H1 (cell line): ENCODE data around the gene MSI2. TPM values are rescaled to one million over a fixed set of nuclear protein-coding genes. Genes with fewer than 3 reads are reported as not detected.
A peak's percentile ranks its signal among the peaks of the same experiment; 100 is the strongest.

Experiments used
- CTCF ChIA-PET: fragments of 300-600 bp; sonication (Branson Sonifier 250); formaldehyde crosslinking; loops from one replicate; lab custom pipeline; 2021; ENCODE audit not compliant: partially characterized antibody; lab: Charles Lee
- POLR2A ChIA-PET: fragments of 300-600 bp; sonication (Branson Sonifier 250); formaldehyde crosslinking; loops from one replicate; lab custom pipeline; 2021; ENCODE audit warnings: inconsistent platforms; ENCODE audit not compliant: partially characterized antibody; lab: Charles Lee
- DNase-seq, 2 experiments: peaks; one replicate each; pipeline versions ENCODE4 v3.0.0 to v3.0.0-alpha.2; 2010 to 2022; ENCODE audit warnings: low spot score in 2 of 2, low read depth in 1 of 2, mixed read lengths in 1 of 2
- FAIRE-seq: peaks from 2 replicates; lab custom pipeline; 2011; peaks lifted over from hg19 to GRCh38; lab: Jason Lieb, UNC
- H2AFZ ChIP-seq: 2 replicates; pipeline ENCODE4 v1.8.1; 2012; ENCODE audit warnings: low read length, inconsistent platforms
- H2AK5ac ChIP-seq: 2 replicates; pipeline ENCODE4 v1.6.1; 2013; ENCODE audit warnings: low read depth, low read length
- H2BK120ac ChIP-seq: replicated peaks from 2 replicates; pipeline ENCODE3; 2013; ENCODE audit warnings: low read depth, low read length, inconsistent platforms
- H2BK12ac ChIP-seq: 2 replicates; pipeline ENCODE4 v1.6.1; 2013; ENCODE audit warnings: low read depth, low read length
- H2BK15ac ChIP-seq: 2 replicates; pipeline ENCODE4 v1.6.1; 2013; ENCODE audit warnings: low read length
- H2BK20ac ChIP-seq: 2 replicates; pipeline ENCODE4 v1.6.1; 2013; ENCODE audit warnings: low read length
- H2BK5ac ChIP-seq: 2 replicates; pipeline ENCODE4 v1.6.1; 2013; ENCODE audit warnings: low read depth, low read length
- H3K14ac ChIP-seq: 2 replicates; pipeline ENCODE4 v1.6.1; 2013; ENCODE audit warnings: inconsistent platforms; ENCODE audit not compliant: insufficient read length
- H3K18ac ChIP-seq: 2 replicates; pipeline ENCODE4 v1.6.1; 2013; ENCODE audit warnings: low read length; ENCODE audit errors: extremely low read depth
- H3K23ac ChIP-seq: 2 replicates; pipeline ENCODE4 v1.6.1; 2013; ENCODE audit warnings: inconsistent platforms; ENCODE audit not compliant: insufficient read length
- H3K23me2 ChIP-seq: 2 replicates; pipeline ENCODE4 v1.6.1; 2013; ENCODE audit warnings: low read depth, low read length
- H3K27ac ChIP-seq: 2 replicates; pipeline ENCODE4 v1.6.1; 2011; ENCODE audit warnings: low read depth, low read length, inconsistent platforms
- H3K27me3 ChIP-seq, 4 experiments: replicated peaks in 1 of 4; 1 replicate in 1 of 4; 2 replicates in 3 of 4; pipeline versions ENCODE4 v1.6.1 to v1.8.1; 2011 to 2013; ENCODE audit warnings: low read length in 3 of 4, mild to moderate bottlenecking in 3 of 4, inconsistent platforms in 2 of 4, mixed read lengths in 2 of 4, moderate library complexity in 1 of 4; ENCODE audit not compliant: control insufficient read depth in 3 of 4, insufficient read depth in 3 of 4; ENCODE audit errors: extremely low read depth in 1 of 4
- H3K36me3 ChIP-seq, 4 experiments: 2 replicates each; pipeline versions ENCODE4 v1.6.1 to v1.8.1; 2011 to 2013; ENCODE audit warnings: mild to moderate bottlenecking in 4 of 4, low read length in 3 of 4, moderate library complexity in 2 of 4, control low read depth in 1 of 4, inconsistent platforms in 1 of 4; ENCODE audit not compliant: insufficient read depth in 4 of 4, control insufficient read depth in 2 of 4
- H3K4ac ChIP-seq: replicated peaks from 2 replicates; pipeline ENCODE3; 2013; ENCODE audit warnings: low read length, low read depth, mixed read lengths, inconsistent platforms; ENCODE audit not compliant: insufficient read length
- H3K4me1 ChIP-seq, 4 experiments: replicated peaks in 1 of 4; 1 replicate in 1 of 4; 2 replicates in 3 of 4; pipeline versions ENCODE4 v1.6.1 to v1.8.1; 2011 to 2013; ENCODE audit warnings: low read length in 3 of 4, inconsistent platforms in 2 of 4, mixed read lengths in 1 of 4; ENCODE audit not compliant: insufficient read depth in 4 of 4, control insufficient read depth in 3 of 4
- H3K4me2 ChIP-seq, 2 experiments: 2 replicates each; pipeline versions ENCODE4 v1.6.1 to v1.8.1; 2011 to 2013; ENCODE audit warnings: low read depth in 2 of 2, low read length in 2 of 2, control low read depth in 1 of 2, inconsistent platforms in 1 of 2, mild to moderate bottlenecking in 1 of 2; ENCODE audit not compliant: insufficient read depth in 1 of 2
- H3K4me3 ChIP-seq, 4 experiments: fragments of 200-600, 300-600 bp in 1 of 4; sonication (generic), shearing (Covaris generic), sonication (Bioruptor Twin) in 1 of 4; 2 replicates each; pipeline versions ENCODE4 v1.5.1 to v1.8.1; 2011 to 2016; ENCODE audit warnings: low read length in 4 of 4, low read depth in 3 of 4, control low read depth in 2 of 4, inconsistent platforms in 2 of 4, mild to moderate bottlenecking in 2 of 4, mixed read lengths in 1 of 4, moderate library complexity in 1 of 4; ENCODE audit not compliant: insufficient read depth in 2 of 4; ENCODE audit errors: extremely low read depth in 1 of 4
- H3K56ac ChIP-seq: replicated peaks from 2 replicates; pipeline ENCODE3; 2013; ENCODE audit warnings: low read depth, mild to moderate bottlenecking, mixed read lengths, low read length, inconsistent platforms; ENCODE audit not compliant: insufficient read length
- H3K79me1 ChIP-seq: 2 replicates; pipeline ENCODE4 v1.6.1; 2013; ENCODE audit warnings: low read depth, low read length, control low read depth
- H3K79me2 ChIP-seq, 2 experiments: 2 replicates each; pipeline versions ENCODE4 v1.6.1 to v1.8.1; 2012 to 2013; ENCODE audit warnings: low read length in 2 of 2, mild to moderate bottlenecking in 2 of 2, inconsistent platforms in 1 of 2; ENCODE audit not compliant: insufficient read depth in 2 of 2, control insufficient read depth in 1 of 2
- H3K9ac ChIP-seq, 4 experiments: replicated peaks in 1 of 4; 1 replicate in 1 of 4; 2 replicates in 3 of 4; pipeline versions ENCODE4 v1.6.1 to v1.8.1; 2011 to 2013; ENCODE audit warnings: low read depth in 3 of 4, low read length in 3 of 4, control low read depth in 2 of 4, mild to moderate bottlenecking in 2 of 4, moderate library complexity in 2 of 4, inconsistent platforms in 1 of 4; ENCODE audit errors: extremely low read depth in 1 of 4
- H3K9me3 ChIP-seq, 2 experiments: 2 replicates each; pipeline versions ENCODE4 v1.6.1 to v1.8.1; 2012 to 2013; ENCODE audit warnings: mild to moderate bottlenecking in 2 of 2, moderate library complexity in 2 of 2, control low read depth in 1 of 2, inconsistent platforms in 1 of 2, low read depth in 1 of 2, low read length in 1 of 2, mixed read lengths in 1 of 2; ENCODE audit not compliant: insufficient read depth in 2 of 2
- H4K20me1 ChIP-seq, 2 experiments: replicated peaks in 1 of 2; 2 replicates each; pipeline versions ENCODE3 to v1.8.1; 2011 to 2013; ENCODE audit warnings: inconsistent platforms in 2 of 2, low read length in 2 of 2, mild to moderate bottlenecking in 1 of 2; ENCODE audit not compliant: insufficient read depth in 2 of 2, control insufficient read depth in 1 of 2
- H4K5ac ChIP-seq: 2 replicates; pipeline ENCODE4 v1.6.1; 2013; ENCODE audit warnings: low read length, low read depth, mixed read lengths, inconsistent platforms; ENCODE audit not compliant: insufficient read length
- H4K8ac ChIP-seq: 2 replicates; pipeline ENCODE4 v1.8.0; 2013; ENCODE audit warnings: mild to moderate bottlenecking, moderate library complexity, low read length, inconsistent platforms; ENCODE audit not compliant: insufficient read depth; ENCODE audit errors: extremely low read depth
- H4K91ac ChIP-seq: replicated peaks from 2 replicates; pipeline ENCODE3; 2013; ENCODE audit warnings: low read length, mixed read lengths, inconsistent platforms; ENCODE audit not compliant: insufficient read length
- RXRA ChIP-seq: IDR thresholded peaks from 2 replicates; pipeline ENCODE4 v1.6.1; 2011; ENCODE audit warnings: low read depth, mild to moderate bottlenecking, low read length, moderate library complexity; ENCODE audit not compliant: insufficient read depth
- SP4 ChIP-seq: IDR thresholded peaks from 2 replicates; pipeline ENCODE4 v1.6.1; 2012; ENCODE audit warnings: low read length, inconsistent platforms
- TAF1 ChIP-seq: IDR thresholded peaks from 2 replicates; pipeline ENCODE4 v1.6.1; 2011; ENCODE audit warnings: mild to moderate bottlenecking, low read depth, low read length
- WGBS, 2 experiments: shearing (Covaris generic) in 1 of 2; methylation state at CpG; one replicate each; pipeline versions ENCODE4 v1.1.6 to v1.1.7; 2013 to 2015; ENCODE audit warnings: low lambda C conversion rate in 2 of 2, mixed read lengths in 2 of 2, inconsistent platforms in 1 of 2, low coverage in 1 of 2, missing lambda C conversion rate in 1 of 2; ENCODE audit not compliant: insufficient replicate concordance in 2 of 2, insufficient coverage in 1 of 2, insufficient read length in 1 of 2; ENCODE audit errors: extremely low coverage in 1 of 2, missing lambda C conversion rate in 1 of 2; 5-methylcytosine and 5-hydroxymethylcytosine counted together
- polyA plus RNA-seq, 7 experiments: library from polyadenylated mRNA; depleted of rRNA in 3 of 7; stranded (reverse) in 5 of 7; unstranded in 2 of 7; fragments of >200 nt in 5 of 7; fragments of 200-250 nt in 2 of 7; gene quantifications; 1 replicate in 5 of 7; 2 replicates in 1 of 7; 4 replicates in 1 of 7; pipeline versions ENCODE4 v1.2.1 to v1.2.3, GENCODE V29; 2011 to 2013; ENCODE audit warnings: missing spikeins in 2 of 7, mixed read lengths in 2 of 7
- total RNA-seq: library from RNA; stranded (reverse); fragmentation: NEBNext Ultra II Directional; extraction: Animal tissue kit (Norgen Biotek cat#: 25700); gene quantifications from 2 replicates; pipeline ENCODE4 v1.2.1, GENCODE V29; 2021
- TF ChIP-seq, protein P1 (sequence below), 3 experiments: IDR thresholded peaks; 1 replicate in 2 of 3; 2 replicates in 1 of 3; pipeline versions ENCODE4 v1.5.1 to v1.6.1; 2011; ENCODE audit warnings: low read length in 3 of 3, mild to moderate bottlenecking in 3 of 3, inconsistent platforms in 2 of 3, low read depth in 1 of 3, moderate library complexity in 1 of 3; ENCODE audit not compliant: insufficient read depth in 1 of 3; ENCODE audit errors: control extremely low read depth in 1 of 3

The MSI2 gene
- total and polyA plus RNA-seq, 2 of the 8 experiments (the other 6 are each of a cell fraction or from before 2014, with no cell fraction given), result 36.7 to 80.6 TPM

DNA sequence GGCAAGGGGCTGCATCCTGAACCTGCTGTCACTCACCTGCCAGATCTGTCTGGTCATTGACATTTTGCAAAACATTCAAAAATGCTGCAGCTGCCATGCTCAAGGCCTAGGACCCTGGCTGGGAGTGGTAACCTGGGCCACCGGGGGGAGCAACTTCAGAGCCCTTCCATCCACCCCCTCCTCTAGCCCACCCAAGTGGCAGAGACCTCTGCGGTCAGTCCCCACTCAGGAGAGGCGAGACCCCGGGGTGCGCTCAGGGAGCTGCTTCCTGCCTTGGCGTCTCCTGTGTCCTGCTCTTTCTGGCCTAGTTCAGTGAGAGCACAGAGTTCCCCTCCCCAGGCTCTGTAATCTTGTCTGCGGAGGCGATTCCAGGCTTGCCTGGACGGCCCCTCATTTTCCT, 380.0 kb downstream of the MSI2 start:
- 0 out of 2 replicates have a peak overlapping the region, but pooled peaks have one; percentile 53 for H2BK15ac ChIP-seq

More for the DNA sequence above, 380.0 kb downstream of the MSI2 start:
- no peak overlapping the region for H2AFZ ChIP-seq
- H3K23ac ChIP-seq, result no peak overlapping the region
- H3K27me3 ChIP-seq, result no peaks in the 10 kb centered on the region
- H3K36me3 ChIP-seq, result no peaks in the 10 kb centered on the region; a peak in 1 of 8 replicates
- H3K4me3 ChIP-seq, result no peak overlapping the region
- H2BK20ac ChIP-seq, result 0 out of 2 replicates have a peak overlapping the region, but pooled peaks have one; percentile 13
- H2BK5ac ChIP-seq, result 0 out of 2 replicates have a peak overlapping the region, but pooled peaks have one; percentile 1
- CTCF ChIA-PET, result interaction anchor here (0.7 to 3.2 kb wide), 14 partner anchors 10 to 126 kb away, joined by 3 to 18 read pairs (median 4); no protein-coding TSS in a partner anchor
- H3K9ac ChIP-seq, result no peak overlapping the region
- H3K79me1 ChIP-seq, result no peaks in the 10 kb centered on the region
- peak overlapping the region; percentile 50; the same call in 1 of the 2 replicates for H2BK12ac ChIP-seq
- TF ChIP-seq RXRA (no peak), SP4 (no peak), TAF1 (no peak)
- TF ChIP-seq, protein P1, sequence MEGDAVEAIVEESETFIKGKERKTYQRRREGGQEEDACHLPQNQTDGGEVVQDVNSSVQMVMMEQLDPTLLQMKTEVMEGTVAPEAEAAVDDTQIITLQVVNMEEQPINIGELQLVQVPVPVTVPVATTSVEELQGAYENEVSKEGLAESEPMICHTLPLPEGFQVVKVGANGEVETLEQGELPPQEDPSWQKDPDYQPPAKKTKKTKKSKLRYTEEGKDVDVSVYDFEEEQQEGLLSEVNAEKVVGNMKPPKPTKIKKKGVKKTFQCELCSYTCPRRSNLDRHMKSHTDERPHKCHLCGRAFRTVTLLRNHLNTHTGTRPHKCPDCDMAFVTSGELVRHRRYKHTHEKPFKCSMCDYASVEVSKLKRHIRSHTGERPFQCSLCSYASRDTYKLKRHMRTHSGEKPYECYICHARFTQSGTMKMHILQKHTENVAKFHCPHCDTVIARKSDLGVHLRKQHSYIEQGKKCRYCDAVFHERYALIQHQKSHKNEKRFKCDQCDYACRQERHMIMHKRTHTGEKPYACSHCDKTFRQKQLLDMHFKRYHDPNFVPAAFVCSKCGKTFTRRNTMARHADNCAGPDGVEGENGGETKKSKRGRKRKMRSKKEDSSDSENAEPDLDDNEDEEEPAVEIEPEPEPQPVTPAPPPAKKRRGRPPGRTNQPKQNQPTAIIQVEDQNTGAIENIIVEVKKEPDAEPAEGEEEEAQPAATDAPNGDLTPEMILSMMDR (IDR thresholded peaks at IDR 0.05; ENCODE audit: control extremely low read depth in 1 of 3, insufficient read depth in 1 of 3, low read depth in 1 of 3, low read length in 3 of 3), result peak in 1 of 3 experiments; percentile 12; a peak in 2 of 4 replicates
- no peak overlapping the region for H3K4ac ChIP-seq
- no peaks in the 10 kb centered on the region for H3K23me2 ChIP-seq
- no peak overlapping the region for H4K91ac ChIP-seq
- no peak overlapping the region for H3K18ac ChIP-seq
- no peak overlapping the region for H4K8ac ChIP-seq
- no peak overlapping the region for H3K4me2 ChIP-seq
- 70% methylated on average over 9 of the region's 9 CpGs; no CpG with 5 or more reads in 1 of the 2 experiments for WGBS, 2 experiments
- no peaks in the 10 kb centered on the region for H3K79me2 ChIP-seq
- no peak overlapping the region for H2AK5ac ChIP-seq
- H4K20me1 ChIP-seq, result peaks cover 2% of the 10 kb centered on the region in 2 experiments
- H2BK120ac ChIP-seq, result no peak overlapping the region
- H3K14ac ChIP-seq, result no peak overlapping the region
- POLR2A ChIA-PET, result no interaction called here
- peaks cover 0 to 5% (median 4%) of the 10 kb centered on the region in 4 experiments; a peak in 3 of 7 replicates for H3K4me1 ChIP-seq
- no peak overlapping the region for H3K56ac ChIP-seq
- H4K5ac ChIP-seq, result no peak overlapping the region
- FAIRE-seq (no peak), DNase-seq (no peak)
- no peak overlapping the region for H3K27ac ChIP-seq
- H3K9me3 ChIP-seq, result no peaks in the 10 kb centered on the region
